Measurements from ENCODE around the gene ZNF451.

The ZNF451 gene

DNA sequence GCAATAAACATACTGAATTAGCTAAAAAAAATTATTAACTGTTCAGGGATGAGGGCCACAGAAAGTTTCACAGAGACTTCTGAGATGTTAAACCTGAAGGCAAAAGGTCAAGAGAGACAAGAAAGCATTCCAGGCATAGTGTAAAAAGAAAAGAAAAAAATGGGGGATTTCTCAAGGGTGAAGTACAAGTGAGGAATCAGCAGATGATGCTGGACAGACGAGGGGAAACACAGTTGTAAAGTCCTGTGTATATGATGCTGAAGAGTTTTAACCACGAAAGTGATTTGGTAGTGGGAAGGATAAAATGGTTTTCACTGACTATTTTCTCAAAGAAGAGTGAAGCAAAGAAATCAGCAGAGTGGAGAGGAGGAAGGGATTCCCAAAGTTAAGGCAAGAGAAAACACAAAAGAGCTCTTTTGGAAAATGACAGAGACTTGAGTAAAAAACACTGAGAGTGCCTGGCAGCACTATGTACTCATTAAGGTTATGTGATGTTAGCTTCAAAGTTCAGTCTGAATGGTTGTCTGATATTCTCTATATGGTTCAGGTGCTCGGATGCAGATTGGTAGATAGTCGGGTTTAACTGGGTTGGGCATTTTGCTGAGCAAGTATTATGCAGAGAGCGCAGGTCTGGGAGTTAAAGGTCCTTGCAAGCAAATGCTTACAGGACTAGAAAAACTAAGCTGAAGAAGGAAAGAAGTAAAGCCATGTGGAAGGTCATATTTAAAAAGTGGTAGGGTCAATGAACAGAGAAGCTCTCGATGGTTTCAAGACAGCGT lies 115.8 kb downstream of the ZNF451 start:
- DNase-seq = no peak

DNA sequence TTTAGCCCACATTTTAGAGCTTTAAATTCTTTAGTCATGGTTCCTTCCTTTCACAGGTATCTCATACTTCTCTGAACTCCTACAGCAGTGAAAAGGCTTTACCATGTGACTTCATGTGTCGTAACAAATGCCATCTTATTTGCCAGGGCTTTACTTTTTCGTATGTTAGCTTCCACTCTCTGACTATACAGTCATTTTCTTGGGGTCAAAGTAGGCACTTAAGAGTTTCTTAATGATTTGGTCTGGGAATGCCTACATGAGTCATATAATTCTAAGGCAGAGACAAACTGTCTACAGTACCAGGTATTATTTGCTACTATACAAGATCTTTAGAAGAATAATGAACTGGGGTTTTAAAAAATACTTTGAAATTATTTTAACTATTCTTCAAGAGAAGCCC lies 117.2 kb downstream of the ZNF451 start:
- DNase-seq = peak; percentile 27

DNA sequence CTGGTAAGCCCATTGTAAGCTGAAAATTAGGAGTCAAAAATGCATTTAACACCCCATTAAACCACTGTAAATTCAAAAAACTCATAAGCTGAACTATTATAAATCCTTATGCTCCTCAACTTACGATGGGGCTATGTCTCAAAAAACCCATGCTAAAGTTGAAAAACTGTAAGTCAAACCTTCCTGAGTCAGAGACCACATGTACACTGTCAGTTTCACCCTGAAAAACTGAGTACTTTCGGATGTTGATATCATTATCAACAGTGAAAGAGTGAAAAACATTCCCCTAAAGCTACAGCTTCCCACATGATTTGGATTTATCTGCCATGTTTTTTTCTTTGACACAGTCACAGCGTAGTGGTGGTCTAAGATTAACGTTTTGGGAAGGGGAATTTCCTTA lies 117.9 kb downstream of the ZNF451 start:
- DNase-seq = no peak

DNA sequence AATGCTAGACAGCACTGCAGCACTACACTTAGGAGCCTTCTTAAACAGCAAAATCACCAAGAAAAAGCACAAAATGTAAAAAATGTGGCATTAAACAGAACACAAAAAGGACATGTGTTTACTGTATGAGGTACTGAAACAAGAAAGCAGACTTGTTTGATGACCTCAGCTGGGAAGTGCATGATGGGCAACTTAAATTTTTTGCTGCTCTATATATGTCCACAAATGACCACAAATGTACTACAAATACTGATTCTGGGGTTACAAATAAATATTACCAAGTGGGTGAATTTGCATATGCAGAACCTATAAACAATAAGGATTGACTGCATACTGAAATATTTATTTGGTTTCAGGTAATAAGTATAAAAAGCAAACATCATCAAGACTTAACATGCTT lies 119.0 kb downstream of the ZNF451 start:
- no peak for DNase-seq

DNA sequence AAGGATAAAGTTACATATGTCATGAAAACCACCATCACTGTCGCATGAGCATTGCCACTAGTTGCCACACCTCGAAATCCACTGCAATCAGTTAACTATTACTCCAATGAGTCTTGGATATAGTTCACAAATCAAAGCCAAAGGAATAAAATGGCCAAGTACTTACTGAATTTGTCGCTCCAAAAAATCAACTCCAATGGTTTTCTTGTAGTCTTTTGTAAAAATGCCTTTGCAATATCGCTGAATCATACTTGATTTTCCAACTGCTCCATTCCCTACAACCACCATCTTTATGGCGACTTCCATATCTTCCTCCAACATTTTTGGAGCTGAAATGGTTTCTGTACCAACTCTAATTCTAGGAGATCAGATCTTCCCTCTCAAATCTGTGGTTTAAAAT lies 120.1 kb downstream of the ZNF451 start:
- no peak for DNase-seq

DNA sequence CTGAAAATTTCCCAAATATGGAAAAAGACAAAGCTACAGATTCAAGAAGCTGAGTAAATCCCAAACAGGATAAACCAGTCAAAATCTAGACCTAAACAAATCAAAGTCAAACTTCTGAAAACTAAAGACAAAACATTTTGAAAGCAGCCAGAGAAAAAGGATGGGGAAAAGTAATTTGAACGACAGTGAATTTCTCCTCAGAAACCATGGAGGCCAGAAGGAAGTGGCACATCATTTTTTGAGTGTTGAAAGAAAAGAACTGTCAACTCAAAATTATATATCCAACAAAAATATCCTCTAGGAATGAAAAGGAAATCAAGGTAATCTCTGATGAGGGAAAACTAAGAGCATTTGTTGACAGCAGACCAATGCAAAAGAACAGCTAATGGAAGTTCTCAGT lies 125.3 kb downstream of the ZNF451 start:
- DNase-seq = no peak

DNA sequence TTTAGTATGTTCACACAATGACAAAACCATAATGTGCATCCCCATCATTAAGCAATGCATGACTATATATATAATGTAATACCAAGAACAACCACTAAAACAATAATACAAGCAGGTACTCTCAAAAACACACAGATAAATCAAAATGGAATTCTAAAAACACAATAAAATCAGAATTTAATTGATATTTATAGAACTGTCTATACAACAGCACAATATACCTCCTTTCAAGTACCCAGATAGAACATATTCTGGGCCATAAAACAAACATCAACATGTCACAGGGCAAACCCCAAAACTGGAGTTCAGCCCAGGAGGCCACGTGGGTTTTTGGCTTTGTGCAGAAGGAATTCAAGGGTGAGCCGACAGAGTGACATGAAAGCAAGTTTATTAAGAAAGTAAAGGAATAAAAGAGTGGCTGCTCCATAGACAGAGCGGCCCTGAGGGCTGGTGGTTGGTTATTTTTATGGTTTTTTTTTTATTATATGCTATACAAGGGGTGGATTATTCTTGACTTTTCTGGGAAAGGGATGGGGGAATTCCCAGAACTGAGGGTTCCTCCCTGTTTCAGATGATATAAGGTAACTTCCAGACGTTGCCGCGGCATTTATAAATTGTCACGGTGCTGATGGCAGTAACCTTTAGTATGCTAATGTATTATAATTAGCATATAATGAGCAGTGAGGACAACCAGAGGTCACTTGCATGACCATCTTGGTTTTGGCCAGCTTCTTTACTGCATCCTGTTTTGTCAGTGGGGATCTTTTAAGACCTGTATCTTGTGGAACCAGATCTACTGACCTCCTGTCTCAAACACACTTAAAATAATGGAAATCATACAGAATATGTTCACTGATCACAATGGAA lies 126.5 kb downstream of the ZNF451 start:
- no peak for DNase-seq

DNA sequence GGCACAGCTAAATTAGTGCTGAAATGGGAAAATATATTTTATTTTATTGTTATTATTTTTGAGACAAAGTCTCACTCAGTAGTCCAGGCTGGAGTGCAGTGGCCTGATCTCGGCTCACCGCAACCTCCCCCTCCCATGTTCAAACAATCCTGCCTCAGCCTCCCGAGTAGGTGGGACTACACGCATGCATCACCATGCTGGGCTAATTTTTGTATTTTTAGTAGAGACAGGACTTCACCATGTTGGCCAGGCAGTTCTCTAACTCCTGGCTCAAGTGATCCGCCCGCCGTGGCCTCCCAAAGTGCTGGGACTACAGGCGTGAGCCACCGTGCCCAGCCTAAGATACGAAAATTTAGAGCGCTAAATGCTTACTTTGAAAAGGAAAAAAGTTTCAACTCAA lies 127.3 kb downstream of the ZNF451 start:
- DNase-seq = no peak
